NCI-H460 (cell line): Measurements from ENCODE around the gene UPP2. TPM values are rescaled to one million over a fixed set of nuclear protein-coding genes. Genes with fewer than 3 reads are reported as not detected.

Experiments used
- DNase-seq: peaks from one replicate; pipeline ENCODE4 v3.0.0-alpha.2; 2016; ENCODE audit warnings: low read depth; ENCODE audit errors: extremely low read depth
- polyA plus RNA-seq: library from polyadenylated mRNA; depleted of rRNA; stranded (reverse); fragments of >200 nt; gene quantifications from 2 replicates; pipeline ENCODE4 v1.2.3, GENCODE V29; 2014; cell fraction: nucleus; rRNA removed
- total RNA-seq: library from RNA; depleted of rRNA; stranded (reverse); fragments of >200 nt; shearing (Covaris generic); gene quantifications from 2 replicates; pipeline ENCODE4 v1.2.3, GENCODE V29; 2014; rRNA removed

The UPP2 gene
- not detected in 2 replicates for total RNA-seq
- polyA plus RNA-seq = not detected in 2 replicates

GRCh38 chr2:158101384-158101926 lies at the start of gene UPP2:
Gene UPP2 (plus strand): TSS chr2:158101876. CDS start chr2:158102064, 188 bp downstream.
- DNase-seq = no peak

GRCh38 chr2:158052761-158053160 lies 48.9 kb upstream of the UPP2 start:
- no peak for DNase-seq

DNA sequence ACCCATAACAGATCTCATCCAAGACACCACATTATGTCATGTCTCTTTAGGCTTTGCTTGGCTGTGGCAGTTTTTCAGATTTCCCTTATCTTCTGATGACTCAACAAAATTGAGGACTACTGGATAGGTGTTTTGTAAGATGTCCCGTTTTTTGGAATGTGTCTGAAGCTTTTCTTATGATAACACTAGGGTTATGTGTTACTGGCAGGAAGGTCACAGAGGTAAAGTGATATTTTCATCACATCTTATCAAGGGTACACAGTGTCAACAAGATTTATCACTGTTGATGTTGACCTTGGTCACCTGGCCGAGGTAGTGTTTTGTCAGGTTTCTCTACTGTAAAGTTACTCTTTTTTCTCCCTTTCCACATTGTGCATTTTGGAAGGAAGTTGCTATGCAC lies 44.8 kb upstream of the UPP2 start:
- no peak for DNase-seq

GRCh38 chr2:158060160-158060834 lies 41.4 kb upstream of the UPP2 start:
- DNase-seq = no peak

DNA sequence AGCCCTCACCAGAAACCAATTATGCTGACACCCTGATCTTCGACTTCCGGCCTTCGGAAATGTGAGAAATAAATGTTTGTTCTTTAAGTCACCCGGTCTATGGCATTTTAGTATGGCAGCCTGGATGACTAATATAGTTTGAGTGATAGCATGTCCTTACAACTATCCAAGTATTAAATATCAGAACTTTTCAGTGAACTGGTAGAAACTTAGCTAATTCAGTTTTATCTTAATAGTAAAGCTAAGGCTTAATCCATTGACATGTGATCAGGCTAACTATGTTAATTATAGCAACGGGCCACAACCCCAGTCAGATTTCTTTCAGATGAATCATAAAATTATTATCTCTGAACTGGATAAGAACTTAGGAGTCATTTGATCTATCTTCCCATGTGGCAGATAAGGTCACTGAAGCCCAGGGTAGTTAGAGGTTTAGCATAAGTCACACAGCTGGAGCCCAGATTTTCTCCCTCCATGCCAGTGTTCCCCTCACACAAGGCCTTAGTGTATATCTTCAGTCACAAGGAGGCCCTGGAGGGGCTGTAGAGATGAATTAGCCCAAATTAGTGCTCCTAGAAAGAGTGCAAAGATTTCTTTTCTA lies 40.7 kb upstream of the UPP2 start:
- DNase-seq = no peak

DNA sequence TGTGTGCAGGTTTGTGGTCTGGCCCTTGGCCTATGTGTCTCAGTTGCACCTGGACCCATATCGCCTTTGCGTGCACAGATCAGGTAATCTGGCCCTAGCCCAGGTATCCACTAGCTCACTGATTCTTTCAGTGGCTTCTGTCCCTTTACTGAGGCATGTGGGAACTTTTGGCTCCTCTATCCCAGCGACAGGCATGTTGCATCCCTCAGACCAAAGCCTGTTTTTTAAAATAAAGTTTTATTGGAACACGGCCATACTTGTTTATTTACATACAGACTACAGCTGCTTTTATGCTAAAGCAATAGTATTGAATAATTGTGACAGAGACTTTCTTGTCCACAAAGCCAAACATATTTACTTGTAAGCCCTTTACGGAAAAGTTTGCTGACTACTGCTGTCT lies 39.9 kb upstream of the UPP2 start:
- DNase-seq = no peak

DNA sequence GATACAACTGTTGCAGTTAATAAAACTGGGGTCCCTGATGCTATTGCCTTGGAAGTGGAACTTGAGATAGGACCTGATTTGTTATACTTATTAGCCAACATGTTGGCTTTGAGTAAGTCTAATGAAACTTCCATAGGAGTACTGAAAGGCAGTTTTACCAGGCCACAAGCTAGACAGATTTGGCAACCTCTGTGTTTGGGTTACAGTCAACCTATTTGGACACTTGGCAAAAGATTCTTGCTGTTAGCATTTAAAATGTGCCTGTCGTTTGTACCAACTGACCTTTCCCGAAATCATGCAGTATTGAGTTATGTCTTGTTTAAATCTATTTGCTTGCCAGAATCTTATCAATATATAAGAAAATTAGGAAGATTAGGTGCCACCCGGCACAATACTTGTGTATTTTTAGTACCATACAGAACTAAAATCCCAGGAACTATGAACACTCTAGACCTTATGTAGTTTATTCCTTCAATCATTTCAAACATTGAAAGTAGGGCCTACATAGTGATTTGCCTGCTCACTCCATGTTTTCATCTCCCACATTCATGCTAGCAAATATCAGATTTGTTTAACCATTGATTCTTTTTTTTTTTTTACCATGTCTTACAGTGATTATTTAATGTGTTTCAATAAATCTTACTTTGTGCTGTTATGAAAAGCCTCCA lies 35.5 kb upstream of the UPP2 start:
- no peak for DNase-seq

- no peak for DNase-seq
Observed at GRCh38 chr2:158071018-158071417, 30.7 kb upstream of the UPP2 start.

DNA sequence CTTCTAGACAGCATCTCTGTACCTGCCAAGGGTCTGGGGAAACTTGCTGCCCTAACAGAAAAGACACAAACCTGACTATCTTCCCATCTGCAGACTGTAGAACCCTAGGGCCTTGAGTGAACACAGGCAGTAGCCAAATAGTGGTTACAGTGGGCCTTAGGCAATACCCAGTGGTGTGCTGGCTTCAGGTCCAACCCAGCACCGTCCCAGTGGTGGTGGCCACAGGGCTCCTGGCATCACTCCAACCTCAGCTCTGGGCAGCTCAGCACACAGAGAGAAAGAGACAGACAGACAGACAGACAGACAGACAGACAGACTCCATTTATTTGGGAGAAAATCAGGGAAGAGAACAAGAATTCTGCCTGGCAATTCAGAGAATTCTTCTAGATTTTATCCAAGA lies 29.3 kb upstream of the UPP2 start:
- DNase-seq = no peak

DNA sequence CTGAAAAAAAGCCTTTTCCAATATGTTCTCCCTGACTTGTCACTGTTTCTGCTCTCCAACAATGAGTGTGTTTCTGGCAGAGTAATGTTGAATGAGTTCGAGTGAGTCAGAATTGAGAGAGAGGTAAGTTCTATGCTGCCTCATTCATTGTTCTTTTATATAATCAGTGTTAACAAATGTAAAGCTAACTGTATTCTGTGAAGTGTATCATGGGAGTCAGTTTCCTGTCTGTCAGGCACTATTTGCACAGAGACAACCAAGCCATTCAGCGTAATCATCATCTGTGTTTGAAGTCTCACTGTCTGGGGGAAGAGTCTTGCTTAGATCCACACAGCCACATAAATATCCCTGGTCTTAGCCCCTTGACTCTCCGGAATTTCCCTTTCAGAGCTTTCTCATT lies 22.0 kb upstream of the UPP2 start:
- peak; percentile 7 for DNase-seq

- no peak for DNase-seq
Observed at GRCh38 chr2:158088093-158088492, 13.6 kb upstream of the UPP2 start.

- DNase-seq = no peak
Observed at GRCh38 chr2:158089322-158089721, 12.4 kb upstream of the UPP2 start.

GRCh38 chr2:158091647-158092046 lies 10.0 kb upstream of the UPP2 start:
- no peak for DNase-seq

- DNase-seq = no peak
Observed at GRCh38 chr2:158094487-158095092, 7.1 kb upstream of the UPP2 start.

DNA sequence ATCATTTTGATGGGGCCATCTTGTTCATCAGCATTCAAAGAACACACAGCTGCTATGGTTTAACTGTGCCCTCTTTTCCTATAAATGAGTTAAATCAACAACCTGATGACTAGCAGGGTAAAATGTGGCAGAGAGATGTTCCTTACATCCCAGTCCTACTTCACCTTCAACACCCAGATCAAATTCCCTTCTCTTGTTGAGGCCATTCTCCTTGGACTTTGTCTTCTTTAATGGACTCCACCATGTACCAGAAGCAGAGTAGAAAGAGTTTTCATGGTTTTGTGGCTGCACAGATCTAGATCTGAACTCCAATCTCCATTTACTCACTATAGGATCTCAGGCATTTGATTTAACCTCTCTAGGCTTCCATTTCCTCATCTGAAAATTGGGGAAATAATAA lies 6.4 kb upstream of the UPP2 start:
- no peak for DNase-seq

GRCh38 chr2:158095912-158096311 lies 5.8 kb upstream of the UPP2 start:
- DNase-seq = no peak

DNA sequence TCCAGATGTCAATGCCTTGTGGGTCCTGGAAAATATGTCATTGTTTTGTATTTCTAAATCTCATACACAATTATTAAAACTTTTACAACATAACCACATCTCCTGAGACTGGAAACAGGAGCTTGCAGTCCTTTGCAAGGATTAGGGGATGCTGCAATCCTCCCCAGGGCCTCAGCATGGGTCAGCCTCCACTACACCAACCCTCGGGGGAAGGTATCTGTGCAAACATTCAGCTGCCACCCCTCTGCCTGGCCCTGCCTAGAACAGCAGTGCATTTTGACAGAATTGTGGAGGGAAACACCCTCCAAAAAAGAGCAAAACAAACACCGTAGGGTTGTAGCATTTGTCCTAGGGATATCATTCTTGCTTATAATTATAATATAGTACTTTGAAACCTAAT lies 4.2 kb upstream of the UPP2 start:
- no peak for DNase-seq

DNA sequence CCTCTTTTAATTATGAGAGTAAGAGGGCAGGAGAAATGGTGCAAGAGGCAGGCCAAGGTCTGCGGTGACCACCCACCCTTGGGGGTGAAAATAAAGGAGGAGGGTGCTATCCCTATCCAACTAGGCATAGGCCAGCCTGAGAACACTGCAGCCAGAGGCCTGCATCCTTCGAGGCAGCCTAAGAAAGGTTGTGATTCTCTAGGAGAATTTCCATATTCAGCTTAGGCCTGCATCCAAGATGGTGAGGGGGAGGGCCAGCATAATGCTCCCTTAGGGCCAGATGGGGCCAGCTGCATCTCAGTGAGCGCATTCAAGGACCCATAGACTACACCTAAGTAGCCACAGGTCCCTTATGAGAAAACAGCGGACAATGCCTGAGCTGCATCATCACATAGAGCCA lies 3.5 kb upstream of the UPP2 start:
- no peak for DNase-seq

GRCh38 chr2:158099716-158100115 lies 2.0 kb upstream of the UPP2 start:
- DNase-seq = peak; percentile 9

DNA sequence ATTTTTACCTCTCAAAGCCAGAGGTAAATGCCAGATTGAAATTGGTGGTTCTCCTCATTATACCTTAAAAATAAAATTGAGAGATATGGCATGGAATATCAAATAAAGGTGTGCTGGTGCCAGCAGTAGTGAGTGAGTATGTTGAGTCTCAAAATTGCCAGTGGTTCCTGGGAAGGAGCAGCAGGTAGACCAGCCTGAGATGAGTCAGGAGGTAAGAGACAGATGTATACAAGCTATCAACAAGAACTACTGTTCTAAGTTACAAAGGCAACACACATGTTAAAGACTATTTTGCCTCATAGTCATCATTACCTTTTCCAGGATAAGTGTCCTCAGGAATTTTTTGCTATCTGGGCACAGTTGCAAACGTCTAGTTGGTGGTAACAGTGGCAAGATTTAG lies 1.3 kb upstream of the UPP2 start:
- DNase-seq = no peak

DNA sequence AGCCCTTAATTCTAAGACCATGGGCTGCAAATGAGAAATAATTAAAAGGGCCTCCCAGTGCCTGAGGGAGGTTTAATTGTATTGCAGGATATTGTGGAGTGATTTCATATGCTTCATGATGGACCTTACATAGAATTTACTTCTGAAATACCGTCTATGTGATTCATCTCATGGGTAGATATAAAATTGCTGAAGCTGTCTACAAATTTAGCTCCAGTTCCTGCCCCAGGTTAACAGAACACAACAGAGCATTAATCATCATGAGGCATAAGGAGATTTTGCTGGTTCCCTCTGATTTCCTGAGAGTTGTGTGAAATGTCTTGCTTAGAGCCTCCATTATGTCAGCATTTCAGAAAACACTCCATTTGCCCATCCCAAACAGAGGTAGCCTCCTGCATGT lies 770 bp downstream of the UPP2 start:
- no peak for DNase-seq
